WTC11 (cell line): ENCODE measurements around the gene FYCO1. TPM values are rescaled to one million over a fixed set of nuclear protein-coding genes. Genes with fewer than 3 reads are reported as not detected.

Experiments used
- ATAC-seq: fragments of 200-7000 bp; cut with Tn5 transposase; 2 replicates; pipeline ENCODE4 v1.10.0; 2021; ENCODE audit warnings: mild to moderate bottlenecking, moderate library complexity
- CTCF ChIA-PET: fragments of 300-600 bp; sonication (Branson Sonifier 250); formaldehyde crosslinking; loops from one replicate; lab custom pipeline; 2021; ENCODE audit warnings: antibody characterized with exemption; lab: Charles Lee
- POLR2A ChIA-PET: fragments of 350-600 bp; sonication (Branson Sonifier 250); formaldehyde crosslinking; loops from one replicate; lab custom pipeline; 2021; ENCODE audit warnings: antibody characterized with exemption; lab: Charles Lee
- DNase-seq: peaks from one replicate; pipeline ENCODE4 v3.0.0; 2021; ENCODE audit warnings: low spot score
- H3K27ac Mint-ChIP-seq: 2 replicates; pipeline ENCODE4 v1.8.0; 2021; ENCODE audit warnings: mixed read lengths
- H3K27me3 Mint-ChIP-seq: 2 replicates; pipeline ENCODE4 v1.8.0; 2021; ENCODE audit warnings: low read depth, mild to moderate bottlenecking, moderate library complexity, mixed read lengths
- H3K36me3 Mint-ChIP-seq: 2 replicates; pipeline ENCODE4 v1.8.0; 2021; ENCODE audit warnings: mixed read lengths
- H3K4me1 Mint-ChIP-seq: 2 replicates; pipeline ENCODE4 v1.8.0; 2022; ENCODE audit warnings: mixed read lengths
- H3K4me3 Mint-ChIP-seq: 2 replicates; pipeline ENCODE4 v1.8.0; 2021; ENCODE audit warnings: mild to moderate bottlenecking, moderate library complexity, mixed read lengths
- H3K9me3 Mint-ChIP-seq: 2 replicates; pipeline ENCODE4 v1.8.0; 2021; ENCODE audit warnings: mixed read lengths
- NFE2L1 ChIP-seq: sonication (generic); formaldehyde crosslinking; IDR thresholded peaks from 2 replicates; pipeline ENCODE4 v1.8.1; 2023; ENCODE audit warnings: missing genetic modification reagents
- NR1H2 ChIP-seq: sonication (generic); formaldehyde crosslinking; IDR thresholded peaks from 2 replicates; pipeline ENCODE4 v1.9.0; 2021; ENCODE audit warnings: mild to moderate bottlenecking, moderate library complexity, missing genetic modification reagents
- NR3C1 ChIP-seq: sonication (generic); formaldehyde crosslinking; conservative IDR thresholded peaks from 2 replicates; pipeline ENCODE4 v1.8.1; 2023; ENCODE audit warnings: low read depth, mild to moderate bottlenecking, missing genetic modification reagents
- OVOL2 ChIP-seq: fragments of 250-450 bp; sonication (Bioruptor Pico); IDR thresholded peaks from 2 replicates; pipeline ENCODE4 v1.9.0; 2021; ENCODE audit warnings: mild to moderate bottlenecking, borderline replicate concordance
- ZNF138 ChIP-seq: sonication (generic); formaldehyde crosslinking; conservative IDR thresholded peaks from 2 replicates; pipeline ENCODE4 v1.8.1; 2022; ENCODE audit warnings: mild to moderate bottlenecking, moderate library complexity, missing genetic modification reagents
- total RNA-seq: library from RNA; stranded (reverse); gene quantifications from 3 replicates; pipeline ENCODE4 v1.2.3, GENCODE V29; 2021
- TF ChIP-seq, protein P1 (sequence below): sonication (generic); formaldehyde crosslinking; IDR thresholded peaks from 2 replicates; pipeline ENCODE4 v1.8.0; 2022; ENCODE audit warnings: mild to moderate bottlenecking, missing genetic modification reagents
- TF ChIP-seq, protein P2 (sequence below): fragments of 250-450 bp; sonication (Bioruptor Pico); IDR thresholded peaks from 2 replicates; pipeline ENCODE4 v1.9.0; 2021; ENCODE audit warnings: mild to moderate bottlenecking
- TF ChIP-seq, protein P3 (sequence below): sonication (generic); formaldehyde crosslinking; IDR thresholded peaks from 2 replicates; pipeline ENCODE4 v1.8.0; 2023; ENCODE audit warnings: missing genetic modification reagents
- TF ChIP-seq, protein P4 (sequence below): fragments of 250-450 bp; sonication (Bioruptor Pico); IDR thresholded peaks from 2 replicates; pipeline ENCODE4 v1.9.0; 2021; ENCODE audit warnings: moderate library complexity, mild to moderate bottlenecking, inconsistent platforms, borderline replicate concordance
- TF ChIP-seq, protein P5 (sequence below): sonication (generic); formaldehyde crosslinking; IDR thresholded peaks from 2 replicates; pipeline ENCODE4 v1.8.1; 2022; ENCODE audit warnings: missing genetic modification reagents, borderline replicate concordance

FYCO1 gene
- total RNA-seq, 1 experiment from 2014 or later = 13.9 TPM

DNA sequence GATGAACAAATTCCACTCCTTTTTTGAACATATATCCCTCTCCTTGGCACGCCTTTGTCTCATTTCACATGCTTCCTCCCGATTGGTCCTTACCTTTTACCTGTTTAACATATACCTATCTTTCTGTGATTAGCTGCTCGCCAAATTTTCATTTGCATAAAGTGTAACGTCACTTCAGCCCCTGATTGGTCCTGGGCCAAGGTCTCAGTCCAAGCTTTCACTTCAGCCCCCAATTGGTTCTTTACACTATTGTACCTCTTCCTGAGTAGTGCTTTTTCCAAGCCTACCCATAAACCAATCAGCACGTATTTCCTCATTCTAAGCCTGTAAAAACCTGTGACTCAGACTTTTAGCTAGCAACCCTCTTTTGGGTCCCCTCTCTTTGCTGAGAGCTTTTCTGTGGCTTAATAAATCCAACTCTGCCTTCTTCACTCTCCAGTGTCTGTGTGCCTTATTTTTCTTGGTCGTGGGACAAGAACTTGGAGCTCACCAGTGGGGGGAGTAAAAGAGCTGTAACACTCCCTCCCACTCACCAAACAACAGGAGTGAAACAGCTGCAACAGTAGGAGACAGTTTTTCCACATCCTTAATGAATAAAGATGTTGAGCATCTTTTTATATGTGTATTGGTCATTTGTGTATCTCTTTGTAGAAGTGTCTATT is 32.2 kb upstream of the FYCO1 start:
- Mint-ChIP-seq H3K4me1 (no peaks in the 10 kb centered on the region), H3K9me3 (peaks cover 25% of the 10 kb centered on the region), H3K27me3 (peaks cover 6% of the 10 kb centered on the region; the same call in 1 of the 2 replicates), H3K36me3 (peaks cover 9% of the 10 kb centered on the region), H3K27ac (no peak overlapping the region)
- POLR2A ChIA-PET = no interaction called here
- no peak for ATAC-seq
- CTCF ChIA-PET = interaction anchor here (2.0 kb wide), 1 partner anchor 51 kb away, joined by 8 read pairs; no protein-coding TSS in a partner anchor
- TF ChIP-seq, protein P1, sequence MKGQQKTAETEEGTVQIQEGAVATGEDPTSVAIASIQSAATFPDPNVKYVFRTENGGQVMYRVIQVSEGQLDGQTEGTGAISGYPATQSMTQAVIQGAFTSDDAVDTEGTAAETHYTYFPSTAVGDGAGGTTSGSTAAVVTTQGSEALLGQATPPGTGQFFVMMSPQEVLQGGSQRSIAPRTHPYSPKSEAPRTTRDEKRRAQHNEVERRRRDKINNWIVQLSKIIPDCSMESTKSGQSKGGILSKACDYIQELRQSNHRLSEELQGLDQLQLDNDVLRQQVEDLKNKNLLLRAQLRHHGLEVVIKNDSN = no peak
- TF ChIP-seq, protein P2, sequence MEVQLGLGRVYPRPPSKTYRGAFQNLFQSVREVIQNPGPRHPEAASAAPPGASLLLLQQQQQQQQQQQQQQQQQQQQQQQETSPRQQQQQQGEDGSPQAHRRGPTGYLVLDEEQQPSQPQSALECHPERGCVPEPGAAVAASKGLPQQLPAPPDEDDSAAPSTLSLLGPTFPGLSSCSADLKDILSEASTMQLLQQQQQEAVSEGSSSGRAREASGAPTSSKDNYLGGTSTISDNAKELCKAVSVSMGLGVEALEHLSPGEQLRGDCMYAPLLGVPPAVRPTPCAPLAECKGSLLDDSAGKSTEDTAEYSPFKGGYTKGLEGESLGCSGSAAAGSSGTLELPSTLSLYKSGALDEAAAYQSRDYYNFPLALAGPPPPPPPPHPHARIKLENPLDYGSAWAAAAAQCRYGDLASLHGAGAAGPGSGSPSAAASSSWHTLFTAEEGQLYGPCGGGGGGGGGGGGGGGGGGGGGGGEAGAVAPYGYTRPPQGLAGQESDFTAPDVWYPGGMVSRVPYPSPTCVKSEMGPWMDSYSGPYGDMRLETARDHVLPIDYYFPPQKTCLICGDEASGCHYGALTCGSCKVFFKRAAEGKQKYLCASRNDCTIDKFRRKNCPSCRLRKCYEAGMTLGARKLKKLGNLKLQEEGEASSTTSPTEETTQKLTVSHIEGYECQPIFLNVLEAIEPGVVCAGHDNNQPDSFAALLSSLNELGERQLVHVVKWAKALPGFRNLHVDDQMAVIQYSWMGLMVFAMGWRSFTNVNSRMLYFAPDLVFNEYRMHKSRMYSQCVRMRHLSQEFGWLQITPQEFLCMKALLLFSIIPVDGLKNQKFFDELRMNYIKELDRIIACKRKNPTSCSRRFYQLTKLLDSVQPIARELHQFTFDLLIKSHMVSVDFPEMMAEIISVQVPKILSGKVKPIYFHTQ = no peak
- no peak for TF ChIP-seq NR1H2 (CRISPR knock-in tag)
- TF ChIP-seq, protein P3, sequence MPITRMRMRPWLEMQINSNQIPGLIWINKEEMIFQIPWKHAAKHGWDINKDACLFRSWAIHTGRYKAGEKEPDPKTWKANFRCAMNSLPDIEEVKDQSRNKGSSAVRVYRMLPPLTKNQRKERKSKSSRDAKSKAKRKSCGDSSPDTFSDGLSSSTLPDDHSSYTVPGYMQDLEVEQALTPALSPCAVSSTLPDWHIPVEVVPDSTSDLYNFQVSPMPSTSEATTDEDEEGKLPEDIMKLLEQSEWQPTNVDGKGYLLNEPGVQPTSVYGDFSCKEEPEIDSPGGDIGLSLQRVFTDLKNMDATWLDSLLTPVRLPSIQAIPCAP (CRISPR knock-in tag) = no peak
- no peak for TF ChIP-seq OVOL2 (CRISPR knock-in tag)
- TF ChIP-seq, all 79 proteins: peak for 0
- DNase-seq = no peak
- no peak overlapping the region for H3K4me3 Mint-ChIP-seq

DNA sequence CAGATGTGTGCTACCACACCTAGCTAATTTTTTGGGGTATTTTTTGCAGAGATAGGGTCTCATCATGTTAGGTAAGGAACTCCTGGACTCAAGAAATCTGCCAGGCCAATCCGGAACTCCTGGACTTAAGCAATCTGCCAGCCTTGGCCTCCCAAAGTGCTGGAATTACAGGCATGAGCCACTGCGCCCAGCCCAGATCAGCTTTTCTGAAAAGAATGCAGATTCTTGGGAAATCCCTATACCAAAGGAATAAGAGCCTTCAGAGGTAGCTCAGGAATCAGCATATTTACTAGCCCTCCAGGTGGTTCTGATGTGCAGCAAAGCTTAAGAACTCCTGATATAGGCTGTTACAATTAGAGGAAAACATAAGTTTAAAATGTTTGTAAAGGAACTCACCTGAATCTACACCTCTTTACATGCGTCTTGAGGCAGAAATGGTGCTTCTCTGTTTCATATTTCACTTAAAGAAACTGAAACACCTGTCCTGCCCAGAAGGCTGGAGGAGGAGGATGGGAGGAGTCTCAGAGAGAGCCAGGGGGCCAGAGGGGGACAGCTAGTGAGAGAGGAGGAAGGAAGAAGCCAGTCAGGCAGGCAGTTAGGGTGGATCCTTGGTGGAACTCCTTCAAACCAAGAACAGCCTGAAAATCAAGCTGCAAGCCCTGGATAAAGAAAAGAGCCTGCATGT is 31.5 kb upstream of the FYCO1 start, which contains the start of gene XCR1:
Gene XCR1, minus strand, starts transcription at position 463 of the 685 bp plus-strand sequence. CDS start 5,536 bp downstream, outside the sequence.
- TF ChIP-seq, protein P4, sequence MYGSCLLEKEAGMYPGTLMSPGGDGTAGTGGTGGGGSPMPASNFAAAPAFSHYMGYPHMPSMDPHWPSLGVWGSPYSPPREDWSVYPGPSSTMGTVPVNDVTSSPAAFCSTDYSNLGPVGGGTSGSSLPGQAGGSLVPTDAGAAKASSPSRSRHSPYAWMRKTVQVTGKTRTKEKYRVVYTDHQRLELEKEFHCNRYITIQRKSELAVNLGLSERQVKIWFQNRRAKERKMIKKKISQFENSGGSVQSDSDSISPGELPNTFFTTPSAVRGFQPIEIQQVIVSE (CRISPR knock-in tag) = no peak
- TF ChIP-seq, protein P5, sequence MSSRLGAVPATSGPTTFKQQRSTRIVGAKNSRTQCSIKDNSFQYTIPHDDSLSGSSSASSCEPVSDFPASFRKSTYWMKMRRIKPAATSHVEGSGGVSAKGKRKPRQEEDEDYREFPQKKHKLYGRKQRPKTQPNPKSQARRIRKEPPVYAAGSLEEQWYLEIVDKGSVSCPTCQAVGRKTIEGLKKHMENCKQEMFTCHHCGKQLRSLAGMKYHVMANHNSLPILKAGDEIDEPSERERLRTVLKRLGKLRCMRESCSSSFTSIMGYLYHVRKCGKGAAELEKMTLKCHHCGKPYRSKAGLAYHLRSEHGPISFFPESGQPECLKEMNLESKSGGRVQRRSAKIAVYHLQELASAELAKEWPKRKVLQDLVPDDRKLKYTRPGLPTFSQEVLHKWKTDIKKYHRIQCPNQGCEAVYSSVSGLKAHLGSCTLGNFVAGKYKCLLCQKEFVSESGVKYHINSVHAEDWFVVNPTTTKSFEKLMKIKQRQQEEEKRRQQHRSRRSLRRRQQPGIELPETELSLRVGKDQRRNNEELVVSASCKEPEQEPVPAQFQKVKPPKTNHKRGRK (CRISPR knock-in tag) = no peak
- TF ChIP-seq ZNF138 (CRISPR knock-in tag) (no peak), NFE2L1 (CRISPR knock-in tag) (no peak)
- no peak for DNase-seq
- no peak within 1 kb of the TSS for H3K27ac Mint-ChIP-seq
- H3K4me3 Mint-ChIP-seq = no peak within 1 kb of the TSS
- ATAC-seq = no peak
- no peaks in the 10 kb centered on the region for H3K4me1 Mint-ChIP-seq
- peaks cover 6% of the 10 kb centered on the region; the same call in 1 of the 2 replicates for H3K27me3 Mint-ChIP-seq
- POLR2A ChIA-PET = interaction anchor here (0.7 kb wide), 1 partner anchor 52 kb away, joined by 3 read pairs; no protein-coding TSS in a partner anchor
- peaks cover 9% of the 10 kb centered on the region for H3K36me3 Mint-ChIP-seq
- CTCF ChIA-PET = interaction anchor here (0.9 to 2.0 kb wide), 2 partner anchors 52 to 89 kb away, joined by 3 to 8 read pairs; no protein-coding TSS in a partner anchor
- H3K9me3 Mint-ChIP-seq = peaks cover 25% of the 10 kb centered on the region

DNA sequence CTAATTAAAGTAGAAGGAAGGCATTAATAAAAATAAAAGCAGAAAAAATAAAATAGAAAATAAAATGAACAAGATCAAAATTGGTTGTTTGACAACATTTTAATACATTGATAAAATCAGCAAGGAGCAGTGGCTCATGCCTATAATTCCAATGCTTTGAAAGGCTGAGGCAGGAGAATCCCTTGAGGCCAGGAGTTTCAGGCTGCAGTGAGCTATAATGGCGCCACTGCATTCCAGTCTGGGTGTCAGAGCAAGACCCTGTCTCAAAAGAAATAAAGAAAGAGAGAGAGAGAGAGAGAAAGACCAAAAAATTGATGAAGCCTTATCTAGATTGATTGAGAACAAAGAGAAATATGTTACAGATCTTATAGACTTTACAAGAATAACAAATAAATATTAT is 29.5 kb upstream of the FYCO1 start:
- no peak for DNase-seq
- no peak for TF ChIP-seq NR3C1 (CRISPR knock-in tag)
- Mint-ChIP-seq H3K27ac (no peak overlapping the region), H3K9me3 (peaks cover 34% of the 10 kb centered on the region), H3K4me1 (no peaks in the 10 kb centered on the region), H3K27me3 (peaks cover 12% of the 10 kb centered on the region), H3K4me3 (no peak overlapping the region), H3K36me3 (peaks cover 9% of the 10 kb centered on the region)
- CTCF ChIA-PET = interaction anchor here (1.6 kb wide), 1 partner anchor 54 kb away, joined by 4 read pairs; no protein-coding TSS in a partner anchor
- ATAC-seq = no peak
- POLR2A ChIA-PET = no interaction called here
